AG04449 (cell line): ENCODE data around the gene EIPR1.

Source experiments
- CTCF ChIA-PET: fragments of 350-600 bp; formaldehyde crosslinking; extraction: SDS; loops from one replicate; lab custom pipeline; 2021; ENCODE audit warnings: antibody characterized with exemption; lab: Yijun Ruan, JAX
- POLR2A ChIA-PET: fragments of 400-600, 350-600 bp; formaldehyde crosslinking; extraction: SDS; loops from one replicate; lab custom pipeline; 2020; ENCODE audit warnings: antibody characterized with exemption, inconsistent platforms; lab: Yijun Ruan, JAX
- DNase-seq: peaks from one replicate; pipeline ENCODE4 v3.0.0-alpha.2; 2010; ENCODE audit warnings: low read depth, low spot score
- H3K4me3 ChIP-seq: 2 replicates; pipeline ENCODE4 v1.5.1; 2011; ENCODE audit warnings: low read depth, mild to moderate bottlenecking, control low read depth, low read length
- TF ChIP-seq, protein P1 (sequence below): IDR thresholded peaks from one replicate; pipeline ENCODE4 v1.5.1; 2011; ENCODE audit warnings: mild to moderate bottlenecking, moderate library complexity, low read length, control low read depth, inconsistent platforms; ENCODE audit not compliant: insufficient read depth; ENCODE audit errors: missing control alignments

Gene EIPR1

DNA sequence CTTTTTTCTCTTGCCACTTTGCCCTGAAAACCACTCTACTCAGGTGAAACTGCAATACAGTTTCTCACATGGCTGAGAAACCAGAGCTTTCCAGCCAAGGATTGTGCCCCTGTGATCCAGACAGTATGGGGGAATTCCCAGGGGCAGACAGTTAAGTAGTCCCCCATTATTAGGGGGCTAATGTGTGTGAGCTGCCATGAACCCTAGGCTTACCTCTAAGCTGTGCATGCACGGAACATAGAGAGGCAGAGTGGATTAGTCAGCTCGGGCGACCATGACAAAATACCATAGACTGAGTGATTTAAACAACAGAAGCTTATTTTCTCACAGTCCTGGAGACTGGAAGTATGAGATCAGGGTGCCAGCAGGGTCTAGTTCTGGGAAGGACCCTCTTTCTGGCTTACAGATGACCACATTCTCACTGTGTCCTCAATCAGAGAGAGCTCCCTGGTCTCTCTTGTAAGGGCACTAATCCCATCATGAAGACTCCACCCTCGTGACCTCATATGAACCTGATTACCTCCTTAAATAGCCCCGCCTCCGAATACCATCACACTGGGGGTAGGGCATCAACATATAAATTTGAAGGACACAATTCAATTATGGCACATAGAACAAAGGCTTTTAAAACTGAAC lies 215.1 kb downstream of the EIPR1 start:
- TF ChIP-seq, protein P1, sequence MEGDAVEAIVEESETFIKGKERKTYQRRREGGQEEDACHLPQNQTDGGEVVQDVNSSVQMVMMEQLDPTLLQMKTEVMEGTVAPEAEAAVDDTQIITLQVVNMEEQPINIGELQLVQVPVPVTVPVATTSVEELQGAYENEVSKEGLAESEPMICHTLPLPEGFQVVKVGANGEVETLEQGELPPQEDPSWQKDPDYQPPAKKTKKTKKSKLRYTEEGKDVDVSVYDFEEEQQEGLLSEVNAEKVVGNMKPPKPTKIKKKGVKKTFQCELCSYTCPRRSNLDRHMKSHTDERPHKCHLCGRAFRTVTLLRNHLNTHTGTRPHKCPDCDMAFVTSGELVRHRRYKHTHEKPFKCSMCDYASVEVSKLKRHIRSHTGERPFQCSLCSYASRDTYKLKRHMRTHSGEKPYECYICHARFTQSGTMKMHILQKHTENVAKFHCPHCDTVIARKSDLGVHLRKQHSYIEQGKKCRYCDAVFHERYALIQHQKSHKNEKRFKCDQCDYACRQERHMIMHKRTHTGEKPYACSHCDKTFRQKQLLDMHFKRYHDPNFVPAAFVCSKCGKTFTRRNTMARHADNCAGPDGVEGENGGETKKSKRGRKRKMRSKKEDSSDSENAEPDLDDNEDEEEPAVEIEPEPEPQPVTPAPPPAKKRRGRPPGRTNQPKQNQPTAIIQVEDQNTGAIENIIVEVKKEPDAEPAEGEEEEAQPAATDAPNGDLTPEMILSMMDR = no peak
- POLR2A ChIA-PET = no interaction called here
- CTCF ChIA-PET = interaction anchor here (1.3 kb wide), 1 partner anchor 17 kb away, joined by 3 read pairs; no protein-coding TSS in a partner anchor
- no peak overlapping the region for H3K4me3 ChIP-seq
- DNase-seq = no peak

DNA sequence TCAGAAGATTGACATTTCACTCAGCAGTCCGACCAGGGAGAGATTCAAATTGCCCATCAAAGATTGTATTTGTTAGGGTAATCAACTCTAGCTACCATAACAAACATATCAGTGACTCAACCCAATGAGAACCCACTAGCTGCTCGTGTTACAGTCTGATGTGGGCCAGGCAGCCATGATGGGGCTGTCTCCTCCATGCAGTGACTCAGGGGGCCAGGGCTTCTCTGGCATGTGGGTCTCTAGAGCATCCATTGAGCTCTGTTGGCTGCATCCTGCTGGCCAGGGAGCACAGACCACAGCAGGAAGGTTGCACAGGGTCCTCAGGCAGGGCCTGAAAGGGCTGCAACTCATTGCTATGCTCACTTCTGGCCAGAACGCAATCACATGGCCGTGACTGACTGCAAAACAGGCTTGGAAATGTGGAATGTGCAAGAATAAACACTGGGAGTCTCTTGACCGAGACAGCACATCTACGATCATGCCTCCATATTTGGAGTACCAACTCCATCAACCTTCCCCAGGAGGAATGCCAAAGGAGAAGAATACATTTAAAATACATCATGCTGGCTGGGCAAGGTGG lies 216.8 kb downstream of the EIPR1 start:
- H3K4me3 ChIP-seq = no peak overlapping the region
- ChIA-PET POLR2A (no interaction called here), CTCF (interaction anchor here (1.3 kb wide), 1 partner anchor 19 kb away, joined by 3 read pairs; no protein-coding TSS in a partner anchor)
- TF ChIP-seq, protein P1 = no peak
- no peak for DNase-seq

DNA sequence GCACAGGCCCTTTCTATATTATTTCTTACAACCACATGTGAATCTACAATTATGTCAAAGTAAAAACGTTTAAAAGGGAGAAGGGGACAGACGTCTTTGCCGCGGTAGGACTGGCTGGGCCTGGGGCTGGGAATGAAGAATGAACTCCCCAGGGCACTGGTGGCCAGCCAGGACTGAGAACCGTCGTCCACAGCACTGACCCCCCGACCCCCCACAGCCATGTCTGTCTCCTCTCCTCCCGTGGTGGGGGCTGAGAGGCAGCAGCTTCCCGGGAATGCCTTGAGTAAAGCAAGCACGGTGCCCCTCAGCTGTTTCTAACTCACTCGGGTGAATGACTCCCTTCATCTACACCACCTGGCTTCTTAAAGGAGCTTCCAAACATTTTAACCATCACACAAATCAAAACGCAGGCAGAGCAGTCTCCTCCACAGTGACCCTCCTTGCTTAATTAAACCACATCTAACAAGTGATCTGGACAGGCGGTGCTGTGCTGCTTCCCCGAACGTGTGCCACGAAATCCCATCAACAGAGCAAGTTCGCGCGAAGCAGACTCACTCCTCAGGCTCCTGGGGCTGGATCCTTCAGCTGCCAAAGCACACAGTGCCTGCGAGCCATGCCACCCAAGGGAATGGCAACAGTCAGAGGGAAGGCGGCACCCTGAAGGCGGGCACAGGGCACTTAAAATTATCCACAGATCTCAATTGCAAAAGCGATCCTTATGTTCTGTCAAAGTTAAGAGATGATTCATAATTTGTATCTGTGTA lies 217.7 kb downstream of the EIPR1 start:
- no peak overlapping the region for H3K4me3 ChIP-seq
- ChIA-PET POLR2A (no interaction called here), CTCF (no interaction called here)
- DNase-seq = no peak
- TF ChIP-seq, protein P1 = no peak

DNA sequence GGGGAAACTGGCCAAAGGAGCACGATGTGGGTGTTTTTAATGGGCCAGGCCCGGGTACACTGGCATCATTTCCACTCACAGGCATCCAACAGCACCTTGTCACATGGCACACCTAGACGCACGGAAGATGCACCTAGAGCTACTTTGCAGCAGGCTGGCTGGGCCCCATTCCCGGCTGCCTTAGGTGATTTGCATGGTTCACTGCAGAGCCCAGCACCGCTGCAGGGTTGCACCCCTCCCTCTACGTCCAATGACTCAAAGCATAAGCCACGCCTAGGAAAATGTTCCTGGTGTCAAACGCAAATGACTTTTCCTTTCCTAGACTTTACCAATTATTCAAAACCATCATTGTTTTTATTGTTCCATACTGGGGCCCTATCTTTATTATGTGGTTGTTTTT lies 222.9 kb downstream of the EIPR1 start:
- POLR2A ChIA-PET = no interaction called here

DNA sequence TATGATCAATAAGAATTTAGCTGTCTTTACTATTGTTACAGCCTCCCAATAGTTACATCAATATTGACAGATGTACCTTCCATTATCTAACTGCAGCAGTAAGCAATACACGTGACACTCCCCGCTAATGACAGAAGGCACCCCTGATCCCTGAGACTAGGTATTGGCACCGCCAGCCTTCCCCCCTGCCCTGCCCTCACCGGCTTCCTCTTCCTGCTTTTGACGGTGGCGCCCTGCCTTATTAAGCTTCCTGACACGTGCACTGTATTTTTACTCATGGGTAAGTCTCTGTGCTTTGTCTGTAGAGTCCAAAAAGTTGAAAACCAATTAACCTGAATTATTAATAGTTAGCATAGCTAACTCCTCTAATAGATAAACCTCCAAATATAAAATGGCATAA lies 223.5 kb downstream of the EIPR1 start:
- POLR2A ChIA-PET = no interaction called here
- CTCF ChIA-PET = no interaction called here
- TF ChIP-seq, protein P1 = no peak
- H3K4me3 ChIP-seq = no peak overlapping the region
- DNase-seq = no peak

More for the DNA sequence above, 222.9 kb downstream of the EIPR1 start:
- CTCF ChIA-PET = no interaction called here
- no peak overlapping the region for H3K4me3 ChIP-seq
- no peak for DNase-seq
- TF ChIP-seq, protein P1 = no peak
